CD4-positive, alpha-beta T cell treated with Interferon gamma for 1 hour (primary cell): ENCODE measurements around the gene IL1RAPL2.
"Not testable (repeated sequence)": the region's sequence is repeated elsewhere in the genome, so short reads cannot be mapped to it uniquely, and the experiment has no call there.

Source experiments
- DNase-seq: peaks from one replicate; pipeline ENCODE4 v3.0.0-alpha.2; 2020

Gene IL1RAPL2

DNA sequence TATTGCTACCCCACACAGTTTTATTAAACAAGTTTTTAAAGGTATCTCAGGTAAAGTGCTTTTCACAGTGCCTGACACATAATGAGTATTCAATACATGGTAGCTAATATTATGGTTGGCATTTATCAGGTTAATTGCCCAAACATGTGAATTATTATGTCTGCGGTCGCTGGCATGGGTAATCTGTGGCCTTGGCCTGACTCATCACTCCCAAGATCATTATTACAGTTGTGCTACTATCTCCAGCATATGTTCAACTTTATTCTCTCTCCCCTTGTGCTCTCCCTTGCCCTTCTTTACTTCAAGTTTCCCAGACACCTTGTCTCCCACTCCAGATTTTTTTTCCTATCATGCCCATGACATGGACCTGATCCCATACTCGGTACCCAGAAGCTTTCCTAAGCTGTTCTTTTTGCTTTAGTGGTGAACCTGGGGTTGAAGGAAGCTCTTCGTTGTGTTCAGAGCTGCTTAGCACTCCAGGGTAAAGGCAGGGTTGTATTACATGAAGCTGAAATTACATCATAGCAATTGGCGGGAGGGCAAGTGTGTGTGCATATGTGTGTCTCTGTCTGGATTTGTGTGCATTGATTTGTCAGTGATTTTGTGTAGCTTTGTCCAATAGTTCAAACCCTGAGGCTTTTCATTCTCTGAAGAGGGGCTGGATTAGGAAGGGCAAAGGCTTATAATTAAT is 1079.8 kb downstream of the IL1RAPL2 start:
- DNase-seq = no peak

DNA sequence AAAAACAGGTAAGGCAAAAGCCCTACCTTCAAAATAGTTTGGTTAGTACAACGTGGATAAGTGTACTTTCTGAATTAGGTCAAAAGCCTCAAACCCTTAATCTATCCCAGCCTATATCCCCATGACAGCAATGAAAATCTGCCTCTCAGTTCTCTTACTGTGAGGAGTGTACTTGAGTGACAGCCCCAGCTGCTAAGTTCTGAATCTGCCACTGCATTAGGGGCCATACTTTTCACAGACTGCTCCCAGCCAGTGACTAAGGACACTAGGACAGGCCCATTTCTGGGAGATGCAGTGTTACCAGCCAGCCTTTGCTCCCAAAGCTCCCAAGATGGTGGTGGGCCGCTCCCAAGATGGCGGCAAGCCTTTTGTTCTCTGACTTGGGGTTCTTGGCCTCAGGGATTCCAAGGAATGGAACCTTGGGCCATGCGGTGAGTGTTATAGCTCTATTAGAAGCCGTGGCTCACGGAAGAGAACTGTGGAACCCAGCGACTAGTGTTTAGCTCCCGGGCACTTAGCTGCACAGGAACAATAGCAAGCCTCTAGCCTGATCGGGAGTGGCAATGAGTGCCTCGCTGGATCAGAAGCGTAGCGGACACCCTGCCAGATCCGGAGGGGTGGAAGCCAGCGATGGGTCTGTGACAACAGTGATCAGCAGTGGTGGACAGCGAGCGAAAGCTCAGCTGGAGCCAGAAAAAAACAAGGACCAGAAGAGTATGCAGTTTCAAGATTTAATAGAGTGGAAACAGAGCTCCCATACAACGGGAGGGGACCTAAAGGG is 1080.8 kb downstream of the IL1RAPL2 start:
- no peak for DNase-seq

DNA sequence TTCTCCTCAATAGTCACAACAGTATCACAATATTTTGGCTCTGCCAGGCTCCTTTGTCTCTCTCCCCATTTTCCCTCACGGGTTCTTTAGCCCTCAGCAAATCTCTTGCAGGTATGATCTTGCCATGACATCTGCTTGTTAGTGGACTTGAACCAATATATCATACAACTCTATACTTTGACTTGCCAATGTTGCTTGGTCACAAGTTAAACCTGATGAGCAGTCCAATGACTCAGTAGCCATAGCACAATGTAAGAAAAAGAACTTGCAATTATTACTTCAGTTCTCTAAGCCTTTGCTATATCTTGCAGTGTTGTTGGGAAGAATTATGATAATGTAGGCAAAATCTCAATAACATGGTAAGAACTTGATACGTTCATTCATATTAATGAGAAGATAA is 1081.8 kb downstream of the IL1RAPL2 start:
- no peak for DNase-seq

GRCh38 chrX:105648732-105649131 is 1082.7 kb downstream of the IL1RAPL2 start:
- DNase-seq = no peak

DNA sequence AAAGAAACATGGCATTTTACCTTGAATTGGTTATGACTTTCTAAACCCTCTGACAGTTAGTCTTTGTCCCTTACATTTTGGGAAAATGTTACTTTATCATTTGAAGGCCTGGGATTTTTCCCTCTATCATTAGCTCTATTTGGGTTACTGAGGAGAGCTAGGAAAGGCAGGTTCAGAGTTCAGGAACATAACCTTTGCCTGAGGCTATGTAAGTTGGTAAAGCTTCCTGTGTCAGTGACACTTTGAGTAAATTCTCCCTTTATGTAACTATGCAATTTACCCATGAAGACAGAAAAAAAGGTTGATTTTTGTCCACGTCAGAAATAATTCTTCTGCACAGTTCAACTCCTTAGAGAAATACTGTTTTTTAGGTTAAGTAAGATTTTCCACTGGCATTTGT is 1084.6 kb downstream of the IL1RAPL2 start:
- DNase-seq = no peak

DNA sequence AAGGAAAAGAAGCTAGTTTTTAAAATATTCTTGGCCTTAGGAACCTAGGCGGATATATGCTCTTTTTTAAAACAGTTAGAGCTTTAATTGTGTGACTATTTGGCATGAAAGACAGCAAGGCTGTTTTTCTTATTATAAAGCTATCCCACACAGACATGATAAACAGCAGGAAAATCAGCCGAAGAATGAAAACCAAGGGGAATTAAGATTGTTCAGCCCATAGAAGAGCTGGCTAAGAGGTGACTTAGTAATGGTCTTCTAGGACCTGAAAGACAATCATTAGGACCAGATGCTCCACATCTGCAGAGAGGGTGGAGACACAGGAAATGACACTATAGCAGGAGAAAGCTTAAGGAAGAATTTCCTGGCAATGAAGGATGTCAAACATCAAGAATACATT is 1085.0 kb downstream of the IL1RAPL2 start:
- no peak for DNase-seq

GRCh38 chrX:105653891-105654290 is 1087.9 kb downstream of the IL1RAPL2 start:
- no peak for DNase-seq

GRCh38 chrX:105658136-105658535 is 1092.1 kb downstream of the IL1RAPL2 start:
- DNase-seq = no peak

DNA sequence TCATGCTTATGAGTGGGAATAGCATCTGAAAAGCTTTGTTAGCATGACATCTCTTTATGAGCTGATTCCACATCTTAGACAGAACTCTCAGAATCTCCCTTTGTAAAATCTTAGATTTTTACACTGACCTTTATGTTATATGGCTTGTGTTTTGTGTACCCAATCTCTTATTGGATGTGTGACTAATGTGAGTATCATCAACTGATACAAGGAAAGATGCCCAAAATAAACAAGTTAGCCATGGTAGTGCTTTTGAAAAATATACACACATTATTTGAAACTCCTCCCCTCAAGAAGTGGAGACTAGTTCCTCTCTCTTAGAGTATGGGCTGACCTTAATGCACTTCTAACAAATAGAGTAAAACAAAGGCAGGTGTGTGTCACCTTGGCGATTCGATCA is 1096.2 kb downstream of the IL1RAPL2 start:
- no peak for DNase-seq

DNA sequence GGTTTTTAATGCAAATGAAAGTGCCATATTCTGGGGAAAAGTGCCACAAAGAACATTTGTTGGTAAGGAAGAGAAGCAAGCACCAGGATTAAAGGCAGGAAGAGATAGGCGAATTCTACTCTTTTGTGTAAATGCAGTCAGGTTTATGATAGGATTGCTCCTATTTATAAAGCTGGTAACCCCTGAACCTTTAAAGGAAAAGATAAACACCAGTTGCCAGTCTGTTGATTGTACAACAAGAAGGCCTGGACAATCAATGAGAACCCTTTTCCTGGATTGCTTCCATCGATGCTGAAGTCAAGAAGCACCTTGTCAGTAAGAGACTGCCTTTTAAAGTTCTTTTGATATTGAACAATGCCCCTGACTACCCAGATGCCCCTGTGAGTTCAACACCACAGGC is 1098.2 kb downstream of the IL1RAPL2 start:
- no peak for DNase-seq

- DNase-seq = not testable (repeated sequence)
Observed at GRCh38 chrX:105684288-105684687, 1118.3 kb downstream of the IL1RAPL2 start.

GRCh38 chrX:105694839-105695238 is 1128.8 kb downstream of the IL1RAPL2 start:
- DNase-seq = no peak

DNA sequence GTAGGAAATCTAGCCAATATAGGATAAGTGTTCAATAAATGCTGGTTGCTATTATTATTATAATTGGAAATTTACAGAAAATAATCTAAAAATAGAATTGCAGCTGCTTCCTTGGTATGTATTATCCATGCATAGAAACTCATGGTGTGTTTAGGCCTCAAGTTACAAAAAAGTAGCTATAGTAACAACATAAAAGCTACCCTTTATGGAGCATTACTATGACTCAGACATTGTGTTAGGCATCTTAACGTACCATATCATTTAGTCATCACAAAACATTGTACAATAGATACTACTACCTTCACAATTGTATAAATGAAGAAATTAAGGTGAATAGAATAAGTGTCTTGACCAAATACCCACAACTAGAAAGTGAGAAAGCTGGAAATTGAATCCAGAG is 1129.5 kb downstream of the IL1RAPL2 start:
- DNase-seq = no peak

DNA sequence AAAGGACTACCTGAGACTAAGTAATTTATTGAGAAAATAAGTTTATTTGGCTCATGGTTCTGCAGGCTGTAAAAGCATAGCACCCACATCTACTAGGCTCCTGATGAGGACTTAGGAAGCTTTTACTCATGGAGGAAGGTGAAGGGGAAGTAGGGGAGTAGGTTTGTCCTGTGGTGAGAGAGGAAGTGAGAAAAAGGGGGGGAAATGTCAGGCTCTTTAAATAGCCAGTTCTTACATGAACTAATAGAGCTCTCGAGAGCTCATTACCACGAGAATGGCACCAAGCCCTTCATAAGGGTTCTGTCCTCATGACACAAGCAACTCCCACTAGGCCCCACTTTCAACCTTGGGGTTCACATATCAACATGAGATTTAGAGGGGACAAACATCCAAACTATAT is 1130.9 kb downstream of the IL1RAPL2 start:
- no peak for DNase-seq

DNA sequence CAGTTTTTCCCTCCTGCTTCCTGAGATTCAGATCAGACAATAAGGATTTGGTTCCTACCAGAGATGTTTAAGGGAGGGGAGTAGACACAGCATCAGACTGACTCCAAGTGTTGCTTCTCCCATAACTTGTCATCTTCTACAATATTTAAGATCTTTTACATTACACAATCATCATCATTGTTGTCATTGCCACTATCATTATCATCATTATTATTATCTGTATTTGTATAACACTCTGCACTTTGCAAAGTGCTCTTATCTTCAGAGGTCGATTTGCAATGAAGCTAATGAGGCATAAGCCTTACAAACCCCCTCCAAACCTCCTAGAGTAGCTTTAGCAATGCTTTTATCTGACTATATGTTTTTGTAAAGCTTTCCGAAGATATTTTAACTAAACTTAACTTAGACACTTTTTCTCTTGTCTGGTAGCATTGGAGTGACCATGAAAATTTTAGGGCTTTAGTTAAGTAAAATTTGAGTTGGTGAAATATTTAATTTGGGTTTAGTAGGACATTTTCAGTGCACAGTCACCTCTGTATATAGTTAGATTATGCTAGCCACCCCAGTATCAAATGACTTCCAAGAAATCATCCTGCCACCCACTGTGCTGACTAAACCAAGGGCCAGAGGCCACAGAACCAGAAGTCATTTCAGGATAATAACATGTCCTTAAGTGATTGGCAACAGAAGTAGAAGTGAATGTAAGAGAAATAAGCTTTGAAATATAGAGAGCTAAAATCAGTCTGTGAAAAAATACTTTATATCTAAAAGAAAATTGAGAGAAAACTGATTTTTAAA is 1132.2 kb downstream of the IL1RAPL2 start:
- DNase-seq = no peak

GRCh38 chrX:105700331-105700730 is 1134.3 kb downstream of the IL1RAPL2 start:
- DNase-seq = no peak

DNA sequence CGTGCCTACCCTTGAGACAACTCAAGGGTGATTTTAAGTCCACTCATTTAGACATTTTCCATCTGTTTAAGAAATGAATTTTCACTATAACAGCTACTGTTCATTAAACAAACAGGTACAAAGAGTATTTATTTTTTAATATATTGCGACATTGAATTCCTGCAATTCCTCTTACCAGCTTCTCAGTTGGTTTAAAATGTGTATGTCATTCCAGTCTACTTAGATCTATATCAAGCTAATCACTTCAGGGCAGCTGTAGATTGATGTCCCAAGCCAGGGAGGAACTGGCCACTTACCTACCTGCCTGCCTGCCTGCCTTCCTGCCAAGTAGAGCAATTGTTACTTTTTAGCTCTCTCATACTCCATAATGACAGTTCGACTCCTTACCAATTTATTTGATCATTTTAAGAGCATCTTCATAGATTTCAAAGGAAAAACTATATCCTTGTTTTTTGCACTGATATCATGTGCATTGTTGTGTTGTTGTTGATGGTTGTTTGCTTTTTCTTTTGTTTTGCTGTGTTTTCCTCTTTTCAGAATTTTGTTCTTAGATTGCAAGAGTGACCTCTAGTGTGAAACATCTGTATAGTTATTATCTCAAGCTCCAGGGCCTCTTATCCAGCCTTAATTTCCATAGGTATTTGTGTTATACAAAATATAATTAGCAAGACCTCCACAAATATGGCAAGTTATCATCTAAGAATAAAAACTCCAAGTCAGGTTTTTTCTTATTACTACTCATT is 1135.5 kb downstream of the IL1RAPL2 start:
- no peak for DNase-seq

DNA sequence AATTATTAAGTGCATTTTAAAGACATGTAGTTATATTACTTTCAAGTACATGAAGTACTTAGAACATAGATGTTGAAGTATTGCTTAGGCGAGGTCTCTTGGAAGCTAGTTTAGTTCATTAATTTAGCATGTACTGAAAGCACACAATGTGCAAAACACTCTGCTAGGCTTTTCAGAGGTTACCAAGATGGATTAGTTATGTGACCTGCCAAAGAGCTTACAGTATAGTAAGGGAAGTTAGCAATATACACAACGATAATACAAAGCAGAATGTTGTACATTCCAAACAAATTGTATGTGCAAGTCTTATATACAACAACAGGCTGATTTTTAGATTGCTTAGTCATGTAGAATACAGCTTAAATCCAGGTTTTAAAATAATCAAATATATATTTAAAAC is 1137.9 kb downstream of the IL1RAPL2 start:
- no peak for DNase-seq

DNA sequence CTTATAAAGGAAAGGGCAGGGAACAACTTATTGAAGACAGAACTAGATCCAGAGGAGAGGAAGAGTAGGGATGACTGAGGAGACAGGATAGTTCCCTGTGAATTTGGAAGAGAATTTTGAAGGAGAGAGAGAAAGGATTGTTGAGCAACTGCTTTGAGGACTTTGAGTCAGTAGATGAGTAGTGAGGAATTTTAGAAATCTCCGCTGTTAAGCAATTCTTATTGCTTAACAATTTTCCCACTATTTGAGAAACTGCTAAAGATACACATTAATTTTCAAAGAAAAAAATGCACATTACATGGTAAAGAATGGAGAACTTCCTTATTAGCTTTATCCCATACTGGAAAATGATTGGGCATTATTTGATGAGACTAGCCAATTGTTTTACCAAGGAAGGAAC is 1140.0 kb downstream of the IL1RAPL2 start:
- no peak for DNase-seq

DNA sequence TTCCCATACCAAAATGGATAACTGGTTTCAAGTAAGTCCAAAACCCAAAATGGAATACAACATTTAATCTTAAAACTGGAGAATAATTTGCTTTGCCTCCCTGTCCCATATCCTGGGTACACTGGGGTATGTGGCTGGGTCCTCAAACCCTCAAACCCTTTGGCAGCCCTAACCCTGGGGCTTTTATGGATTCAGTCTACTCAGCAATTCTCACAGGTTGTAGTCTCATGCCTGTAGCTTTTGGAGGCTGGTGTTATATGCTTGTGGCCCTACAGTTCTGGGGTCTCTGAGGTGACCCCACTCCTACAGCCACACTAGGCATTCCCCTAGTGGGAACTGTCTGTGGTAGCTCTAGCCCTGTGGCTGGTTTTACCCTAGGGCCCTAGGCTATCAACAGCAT is 1145.8 kb downstream of the IL1RAPL2 start:
- no peak for DNase-seq

GRCh38 chrX:105715746-105716145 is 1149.7 kb downstream of the IL1RAPL2 start:
- DNase-seq = no peak

- DNase-seq = no peak
Observed at GRCh38 chrX:105723966-105724735, 1158.2 kb downstream of the IL1RAPL2 start.
